Measurements from ENCODE around the gene OTUD5. TPM values are rescaled to one million over a fixed set of nuclear protein-coding genes. Genes with fewer than 3 reads are reported as not detected.
A peak's percentile ranks its signal among the peaks of the same experiment; 100 is the strongest.

The OTUD5 gene
- total RNA-seq, 1 experiment from 2014 or later: 27.8 TPM

DNA sequence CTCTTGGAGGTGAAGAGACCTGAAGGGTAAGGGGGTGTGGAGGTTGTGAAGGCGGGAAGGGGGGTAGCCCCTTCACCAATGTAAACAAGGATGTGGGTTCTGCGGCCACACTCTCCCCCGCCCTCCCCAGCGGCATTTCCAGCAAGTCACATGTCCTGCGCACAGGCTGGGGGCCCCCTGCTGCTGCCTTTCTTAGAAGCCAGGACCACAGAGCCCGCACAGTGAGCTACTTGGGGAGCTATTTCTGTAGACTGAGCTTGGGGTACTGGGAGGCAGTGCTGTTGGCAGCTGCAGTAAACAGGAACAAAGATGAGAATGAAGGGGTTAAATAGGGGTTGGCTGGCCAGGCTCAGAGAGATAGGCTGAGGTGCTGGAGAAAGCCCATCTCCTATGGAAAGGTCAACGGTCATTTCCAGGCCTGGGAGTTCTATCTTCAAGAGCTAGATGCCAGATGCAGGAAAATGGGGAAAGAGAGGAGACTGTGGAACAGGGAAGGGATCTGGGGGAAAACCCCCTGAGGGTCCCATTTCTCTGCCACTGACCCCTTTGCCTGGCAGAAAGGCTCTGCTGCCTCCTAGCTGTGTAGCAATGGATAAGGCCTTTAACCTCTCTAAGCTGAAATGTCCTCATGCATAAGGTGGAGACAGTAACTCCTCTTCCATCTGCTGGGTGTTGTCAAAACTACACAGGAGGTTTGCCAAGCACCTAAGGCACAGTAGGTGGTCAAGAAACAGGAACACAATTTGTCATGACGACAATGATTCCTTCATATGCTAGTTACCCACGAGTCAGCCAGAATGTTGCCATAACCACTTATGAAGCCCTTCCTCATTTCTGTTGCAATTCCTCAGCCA lies 20.1 kb downstream of the OTUD5 start:
- DNase-seq (ENCODE audit: low read depth): no peak

DNA sequence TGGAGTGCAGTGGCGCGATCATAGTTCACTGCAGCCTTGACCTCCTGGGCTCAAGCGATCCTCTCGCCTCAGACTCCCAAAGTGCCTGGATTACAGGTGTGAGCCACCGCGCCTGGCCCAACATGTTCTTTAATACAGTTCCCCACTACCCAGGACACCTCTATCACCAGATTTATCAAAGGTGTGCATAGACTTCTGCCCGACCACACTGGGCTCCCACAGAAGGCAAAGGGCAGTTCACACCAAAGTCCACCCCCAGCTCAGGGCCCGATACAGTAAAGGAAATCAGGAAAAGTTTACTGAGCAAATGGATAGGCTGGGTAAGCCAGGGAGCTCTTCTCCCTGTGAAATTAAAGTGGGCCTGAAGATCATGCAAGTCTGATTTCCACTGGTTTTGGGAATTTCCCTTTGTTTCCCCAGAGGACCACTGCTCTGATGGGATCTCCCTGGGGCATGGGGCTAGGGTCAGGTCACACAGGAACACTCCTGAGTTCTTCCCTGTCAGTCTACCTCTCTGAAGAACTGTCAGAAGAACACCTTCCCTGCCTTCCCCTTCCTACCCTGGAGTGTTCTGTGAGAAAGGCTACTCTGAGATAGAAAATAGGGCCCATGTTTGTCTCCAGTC lies 20.9 kb downstream of the OTUD5 start:
- DNase-seq (ENCODE audit: low read depth): no peak

DNA sequence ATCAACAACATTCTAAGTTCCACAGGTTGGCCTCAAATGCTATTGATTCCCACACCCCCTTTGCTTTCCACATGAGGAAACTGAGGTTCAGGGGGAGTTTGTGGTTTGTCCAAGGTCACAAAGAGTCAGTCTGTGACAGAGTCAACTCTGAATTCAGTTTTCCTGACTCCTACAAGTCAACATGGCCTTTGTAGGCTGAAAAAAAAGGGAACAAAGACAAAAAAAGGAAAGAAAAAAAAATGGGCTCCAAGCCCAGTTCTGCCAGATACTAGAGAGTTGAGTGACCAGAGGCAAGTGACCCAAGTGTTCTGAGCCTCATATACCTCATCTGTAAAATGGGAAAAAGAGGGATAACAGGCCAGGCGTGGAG lies 22.1 kb downstream of the OTUD5 start:
- no peak for DNase-seq (ENCODE audit: low read depth)

DNA sequence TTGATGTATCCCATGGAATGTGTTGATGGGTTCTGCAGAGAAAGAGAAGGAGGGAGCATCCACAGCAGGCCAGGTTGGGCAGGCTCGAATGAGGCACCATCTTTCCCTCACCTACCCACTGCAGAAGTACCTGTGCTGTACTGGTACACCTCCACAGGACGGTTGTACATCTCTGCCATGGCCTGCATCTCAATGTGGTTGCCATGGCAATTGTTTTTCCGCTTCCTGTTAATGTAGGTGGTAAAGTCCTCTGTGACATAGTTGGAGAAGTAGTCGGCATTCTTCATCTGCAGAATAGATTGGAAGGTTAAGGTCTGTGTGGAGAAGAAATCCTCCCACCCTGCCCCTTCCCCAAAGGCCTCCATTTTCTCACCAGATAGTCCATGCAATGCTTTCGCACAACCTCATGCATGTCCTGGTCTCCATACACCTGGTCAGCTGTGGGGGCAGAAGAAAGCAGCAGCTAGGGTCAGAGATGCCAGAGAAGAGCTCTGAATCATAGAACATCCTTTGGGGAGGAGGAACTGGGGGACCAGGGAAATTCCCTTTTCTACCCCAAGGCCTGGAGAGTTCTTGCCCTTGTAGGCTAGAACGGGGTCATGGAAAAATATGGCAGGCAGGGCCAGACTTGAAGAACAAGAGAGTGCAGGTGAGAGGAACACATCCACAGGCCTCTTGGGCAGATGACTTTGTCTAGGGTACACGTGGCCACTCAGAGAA lies 22.7 kb downstream of the OTUD5 start:
- no peak for DNase-seq (ENCODE audit: low read depth)

DNA sequence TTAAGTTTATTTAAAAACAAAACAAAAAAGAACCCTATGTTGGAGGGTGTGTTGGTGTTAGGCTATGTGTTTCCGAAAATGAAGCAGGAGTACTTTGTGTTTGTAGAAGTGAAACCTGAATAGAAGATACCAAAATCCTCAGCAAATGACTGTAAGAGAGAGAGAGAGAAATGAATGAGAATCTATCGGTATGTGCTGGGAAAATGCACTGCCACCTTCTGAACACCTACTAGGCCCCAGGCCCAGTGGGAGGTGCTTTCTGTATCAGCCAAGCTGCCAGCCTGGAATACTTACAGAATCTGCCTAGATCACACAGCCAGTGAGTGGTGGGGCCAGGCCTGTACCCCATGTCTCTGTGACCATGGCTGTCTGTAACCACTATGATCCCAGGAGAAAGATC lies 23.6 kb downstream of the OTUD5 start:
- no peak for DNase-seq (ENCODE audit: low read depth)

DNA sequence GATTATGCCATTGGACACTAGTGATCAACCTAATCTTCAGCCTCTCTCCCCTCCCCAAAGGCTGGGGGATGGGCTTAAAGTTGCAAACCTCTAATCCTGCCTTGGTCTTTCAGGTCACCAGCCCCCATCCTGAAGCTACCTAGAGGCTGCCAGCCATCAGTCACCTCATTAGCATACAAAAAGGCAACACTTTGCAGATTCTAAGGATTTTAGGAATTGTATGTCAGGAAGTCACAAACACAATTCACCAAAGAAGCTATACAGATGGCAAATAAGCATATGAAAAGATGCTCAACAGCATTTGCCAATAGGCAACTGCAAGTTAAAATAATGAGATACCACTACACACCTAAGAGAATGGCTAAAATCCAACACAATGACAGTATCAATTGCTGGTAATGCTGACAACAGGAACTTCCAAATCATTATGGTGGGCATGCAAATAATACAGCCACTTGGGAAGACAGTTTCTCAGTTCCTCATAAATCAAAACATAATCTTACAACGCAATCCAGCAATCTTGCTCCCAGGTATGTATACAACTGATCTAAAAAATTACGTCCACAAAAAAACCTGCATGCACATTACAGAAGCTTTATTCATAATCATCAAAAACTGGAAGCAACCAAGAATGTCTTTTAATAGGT lies 29.5 kb downstream of the OTUD5 start:
- no peak for DNase-seq (ENCODE audit: low read depth)

DNA sequence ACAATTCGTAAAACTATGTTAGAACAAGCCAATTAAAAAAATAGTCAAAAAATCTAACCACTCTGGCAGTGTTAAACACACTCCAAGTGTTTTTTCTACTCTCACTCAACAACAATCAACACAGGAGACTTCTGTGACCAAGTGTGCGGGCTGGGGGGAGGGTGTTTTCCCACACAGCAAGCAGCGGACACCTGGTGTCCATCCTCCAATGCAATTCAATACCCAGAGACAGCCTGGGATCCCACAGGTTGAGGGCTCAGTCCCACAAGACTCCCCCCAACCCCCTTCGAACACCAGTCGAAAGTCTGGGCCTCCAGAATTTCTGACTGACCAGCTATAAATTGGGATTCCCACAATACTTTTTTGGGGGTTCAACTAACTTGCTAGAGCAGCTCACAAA lies 30.3 kb downstream of the OTUD5 start:
- DNase-seq (ENCODE audit: low read depth): no peak

DNA sequence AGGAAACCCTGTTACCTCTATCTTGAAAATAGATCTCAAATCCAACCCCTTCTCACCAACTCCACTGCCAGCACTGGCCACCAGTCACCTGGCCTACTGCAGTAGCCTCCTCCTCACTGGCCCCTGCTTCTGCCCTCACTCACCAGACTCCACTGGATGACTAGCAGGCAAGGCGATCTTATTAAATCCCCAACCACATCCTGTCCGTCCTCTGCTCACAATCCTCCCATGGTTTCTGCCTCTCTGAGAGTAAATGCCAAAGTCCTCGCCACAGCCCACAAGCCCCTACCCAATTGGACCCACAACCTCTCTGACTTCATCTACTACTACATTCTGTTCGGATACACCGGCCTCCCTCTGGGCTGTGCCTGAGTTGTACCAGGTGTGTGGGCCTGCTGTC lies 33.1 kb downstream of the OTUD5 start:
- DNase-seq (ENCODE audit: low read depth): no peak

DNA sequence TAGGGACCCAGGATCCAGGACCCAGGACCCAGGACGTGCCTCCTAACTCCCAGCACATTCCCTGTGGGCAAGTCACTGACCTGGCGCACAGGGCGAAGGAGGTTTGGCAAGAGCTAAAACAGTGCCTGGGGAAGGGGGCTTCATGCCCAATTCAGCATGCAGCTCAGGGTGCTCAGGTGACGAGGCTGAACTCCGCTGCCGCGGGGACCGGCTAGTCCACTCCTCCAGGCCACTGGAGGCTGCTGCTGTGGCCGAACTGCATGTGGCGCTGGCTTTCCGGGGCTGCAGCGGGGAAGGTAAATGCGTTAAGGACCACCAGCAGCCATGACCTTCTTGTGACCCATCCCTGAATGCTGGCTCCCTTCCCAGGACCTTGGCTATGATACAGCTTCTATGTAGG lies 33.6 kb downstream of the OTUD5 start:
- no peak for DNase-seq (ENCODE audit: low read depth)

DNA sequence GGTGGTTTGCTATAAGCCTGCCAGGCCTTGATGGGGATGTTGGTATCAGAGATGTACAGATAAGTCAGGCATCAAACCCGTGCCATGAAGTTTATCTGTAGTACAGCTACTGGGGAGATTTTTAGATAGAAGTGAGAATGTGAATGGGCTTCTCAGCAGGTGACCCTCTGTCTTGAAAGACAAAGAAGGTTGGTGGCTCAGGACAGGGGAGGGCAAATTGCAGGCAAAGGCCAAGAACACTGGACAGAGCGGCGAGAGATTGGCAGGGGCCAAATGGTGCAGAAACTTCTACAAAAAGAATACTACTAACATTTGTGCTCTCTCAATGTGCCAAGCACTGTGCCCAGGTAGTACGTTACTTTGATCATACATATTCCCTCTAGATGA lies 36.7 kb downstream of the OTUD5 start:
- DNase-seq (ENCODE audit: low read depth): no peak

DNA sequence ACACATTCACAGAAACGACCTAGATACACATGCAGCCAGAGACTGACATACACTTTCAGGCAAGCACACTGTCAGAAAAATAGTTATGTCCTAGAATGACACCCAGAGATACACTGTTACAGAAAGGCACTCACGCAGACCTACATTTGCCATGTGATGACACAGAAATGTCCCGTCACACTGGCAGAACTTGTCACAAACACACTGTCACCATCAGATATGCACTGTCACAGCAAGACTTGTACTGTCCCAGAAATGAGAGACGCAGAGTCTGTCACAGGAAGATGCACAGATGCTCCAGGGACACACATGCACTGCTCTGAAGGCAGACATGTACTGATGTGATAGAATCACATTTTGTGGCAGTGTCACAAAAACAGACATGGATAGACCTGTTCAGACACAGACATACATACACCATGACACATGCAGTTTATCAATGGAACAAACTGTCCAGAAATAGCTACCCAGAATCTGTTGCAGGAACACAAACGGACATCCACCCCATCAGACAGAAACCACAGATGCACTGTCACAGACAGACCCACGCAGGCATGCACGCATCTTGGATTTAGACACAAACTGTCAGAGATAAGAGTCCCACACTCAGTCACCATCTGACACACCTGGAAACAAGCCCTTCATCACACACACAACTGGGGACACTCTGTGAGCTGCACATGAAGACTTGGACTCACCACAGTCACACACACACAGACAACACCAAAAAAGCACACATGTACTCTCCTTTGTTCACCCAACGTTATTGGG lies 37.3 kb downstream of the OTUD5 start:
- DNase-seq (ENCODE audit: low read depth): no peak

DNA sequence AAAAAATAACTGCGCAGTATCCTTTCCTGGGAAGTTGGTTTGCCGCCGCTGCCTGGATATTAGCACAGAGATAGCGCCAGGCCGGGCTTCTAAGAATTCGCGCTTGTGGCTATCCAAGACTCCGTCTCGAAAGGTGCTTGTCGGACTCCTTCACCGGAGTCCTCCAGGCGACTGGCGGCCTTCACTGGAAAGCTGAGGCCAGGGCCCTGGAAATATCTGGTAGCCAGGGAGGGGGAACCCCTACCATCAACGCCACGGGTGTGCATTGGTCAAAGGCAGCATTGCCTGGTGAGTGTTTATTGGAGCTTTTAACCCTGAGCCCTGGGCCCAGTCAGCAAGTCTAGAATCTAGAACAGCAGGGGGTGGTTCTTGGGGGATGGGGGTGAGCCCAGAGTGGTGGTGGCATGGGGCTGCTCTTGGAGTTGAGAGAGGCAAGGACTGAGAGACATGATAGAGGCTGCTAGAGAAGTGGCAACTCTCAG lies 38.0 kb downstream of the OTUD5 start:
- peak; percentile 14 for DNase-seq (ENCODE audit: low read depth)

DNA sequence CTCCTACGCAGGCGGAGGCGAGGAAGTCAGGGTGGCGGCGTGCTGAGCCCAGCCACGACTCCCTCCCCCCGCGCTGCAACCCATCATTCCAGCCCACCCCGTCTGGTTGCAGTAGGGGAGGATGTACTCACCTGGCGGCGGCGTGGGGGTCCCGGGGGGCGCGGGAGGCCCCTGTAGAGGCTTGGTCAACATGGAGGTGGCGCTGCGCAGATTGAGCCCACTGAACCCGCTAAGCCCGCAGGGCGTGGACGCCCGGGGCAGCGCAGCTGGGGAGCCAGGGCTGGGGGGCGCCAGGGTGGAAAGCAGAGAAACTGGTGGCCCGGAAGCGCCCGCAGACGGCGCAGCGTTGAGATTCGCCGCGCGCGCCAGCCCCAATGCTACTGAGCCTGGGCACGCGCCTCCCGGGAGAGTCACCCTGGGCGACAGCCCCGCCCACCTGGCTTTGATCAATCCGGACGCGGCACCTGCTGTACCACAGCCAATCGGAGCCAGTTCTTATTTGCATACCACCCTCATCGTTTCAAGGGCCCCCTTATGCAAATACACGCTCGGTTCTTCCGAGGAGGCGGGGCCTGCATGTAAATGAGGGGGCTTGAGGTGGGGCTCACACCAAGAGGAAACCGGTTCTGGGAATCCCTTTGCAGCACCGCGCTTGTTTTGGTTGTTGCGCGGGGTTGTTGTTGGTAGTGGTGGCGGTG lies 38.6 kb downstream of the OTUD5 start, which contains the start of gene PIM2:
Gene PIM2, minus strand, starts transcription at position 382 of the 698 bp plus-strand sequence. Its CDS starts 190 bp downstream, at position 192.
- DNase-seq (ENCODE audit: low read depth): peak; percentile 80

DNA sequence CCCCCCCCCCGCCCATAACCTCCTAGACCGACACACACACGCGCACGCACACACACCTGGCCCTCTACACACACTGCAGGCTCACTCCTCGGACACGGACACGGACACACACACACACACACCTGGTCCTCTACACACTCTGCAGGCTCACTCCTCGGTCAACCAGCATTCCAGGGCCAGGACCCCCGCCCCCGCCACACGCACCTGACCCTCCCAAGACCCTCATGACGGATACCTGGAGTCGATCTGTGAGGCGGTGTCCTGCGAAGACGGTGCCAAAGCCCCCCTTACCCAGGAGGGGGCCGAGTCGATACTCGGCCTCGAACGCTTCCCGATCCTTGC lies 39.1 kb downstream of the OTUD5 start:
- DNase-seq (ENCODE audit: low read depth): no peak

DNA sequence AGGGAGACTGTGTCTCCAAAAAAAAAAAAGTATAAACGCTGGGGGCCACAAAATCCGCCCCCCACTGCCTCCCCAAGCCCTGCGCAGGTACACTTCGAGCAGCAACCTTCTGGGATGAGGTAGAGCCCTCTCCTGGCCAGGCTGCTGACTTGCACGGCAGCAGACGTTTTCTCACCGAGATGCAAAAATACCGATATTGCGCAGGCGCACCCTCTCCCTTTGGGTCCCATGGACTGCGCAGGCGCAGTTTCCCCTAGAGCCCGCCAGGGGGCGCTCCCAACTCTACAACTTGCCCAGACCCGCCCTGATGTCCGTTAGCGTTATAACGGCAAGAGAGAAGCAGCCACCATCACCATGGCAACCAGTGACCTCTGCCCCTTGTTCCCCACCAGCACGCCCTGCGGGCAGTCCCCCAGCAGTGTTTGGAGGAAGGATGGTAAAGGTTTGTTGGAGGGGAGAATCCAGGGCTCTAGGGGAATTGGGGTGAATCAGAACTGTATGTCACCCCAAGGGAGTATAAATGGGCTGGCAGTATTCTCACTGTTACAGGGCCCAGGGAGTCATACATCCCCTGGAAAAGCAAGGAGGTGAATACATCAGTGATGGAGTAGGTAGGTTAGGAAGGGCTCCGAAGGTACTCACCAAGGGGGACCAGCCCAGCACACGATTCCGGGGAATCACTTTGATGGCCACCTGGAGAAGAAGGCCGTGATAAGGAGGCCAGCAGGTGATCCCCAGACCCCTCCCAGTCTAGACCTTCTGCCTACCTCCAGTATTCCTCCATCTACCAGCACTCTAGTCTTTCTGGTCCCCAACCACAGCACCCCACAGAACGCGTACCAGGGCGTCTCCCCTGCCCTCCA lies 40.0 kb downstream of the OTUD5 start:
- peak; percentile 88 for DNase-seq (ENCODE audit: low read depth)

DNA sequence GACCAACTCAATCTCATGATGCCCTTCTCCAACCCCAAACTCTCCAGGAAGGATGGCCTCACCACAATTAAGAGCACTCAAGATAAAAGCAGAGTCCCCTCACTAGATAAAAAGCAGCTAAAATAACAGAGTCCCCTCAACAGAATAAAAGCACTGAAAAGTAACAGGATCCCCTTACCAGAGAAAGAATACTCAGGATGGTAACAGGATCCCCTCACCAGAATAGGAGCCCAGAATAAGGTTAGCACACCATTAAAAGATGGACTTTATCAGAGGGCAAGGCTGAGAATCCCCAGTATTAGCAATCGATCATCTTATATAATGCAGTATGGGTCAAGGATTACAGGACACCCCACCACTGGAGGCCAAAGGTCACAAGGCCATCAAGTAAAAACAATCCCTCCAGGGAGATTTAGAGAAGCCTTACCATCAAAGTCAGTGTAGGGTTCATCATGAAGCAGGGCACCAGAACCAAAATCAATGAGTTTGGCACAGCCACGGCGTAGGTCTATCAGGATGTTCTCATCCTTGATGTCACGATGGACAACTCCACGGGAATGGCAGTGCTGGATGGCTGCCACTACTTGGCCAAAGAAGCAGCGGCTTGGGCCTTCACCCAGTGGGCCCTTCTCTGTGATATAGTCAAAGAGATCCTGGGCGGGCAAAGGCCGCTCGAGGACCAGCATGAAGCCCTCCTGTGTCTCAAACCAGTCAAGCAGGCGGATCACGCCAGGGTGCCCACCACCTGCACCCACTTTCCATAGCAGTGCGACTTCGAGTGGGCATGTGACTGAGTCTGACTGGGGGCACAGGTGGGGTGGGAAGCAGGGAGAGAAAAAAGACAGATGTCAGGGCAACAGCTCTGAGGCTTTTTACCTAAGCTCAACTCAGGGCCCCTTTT lies 42.6 kb downstream of the OTUD5 start:
- DNase-seq (ENCODE audit: low read depth): no peak

DNA sequence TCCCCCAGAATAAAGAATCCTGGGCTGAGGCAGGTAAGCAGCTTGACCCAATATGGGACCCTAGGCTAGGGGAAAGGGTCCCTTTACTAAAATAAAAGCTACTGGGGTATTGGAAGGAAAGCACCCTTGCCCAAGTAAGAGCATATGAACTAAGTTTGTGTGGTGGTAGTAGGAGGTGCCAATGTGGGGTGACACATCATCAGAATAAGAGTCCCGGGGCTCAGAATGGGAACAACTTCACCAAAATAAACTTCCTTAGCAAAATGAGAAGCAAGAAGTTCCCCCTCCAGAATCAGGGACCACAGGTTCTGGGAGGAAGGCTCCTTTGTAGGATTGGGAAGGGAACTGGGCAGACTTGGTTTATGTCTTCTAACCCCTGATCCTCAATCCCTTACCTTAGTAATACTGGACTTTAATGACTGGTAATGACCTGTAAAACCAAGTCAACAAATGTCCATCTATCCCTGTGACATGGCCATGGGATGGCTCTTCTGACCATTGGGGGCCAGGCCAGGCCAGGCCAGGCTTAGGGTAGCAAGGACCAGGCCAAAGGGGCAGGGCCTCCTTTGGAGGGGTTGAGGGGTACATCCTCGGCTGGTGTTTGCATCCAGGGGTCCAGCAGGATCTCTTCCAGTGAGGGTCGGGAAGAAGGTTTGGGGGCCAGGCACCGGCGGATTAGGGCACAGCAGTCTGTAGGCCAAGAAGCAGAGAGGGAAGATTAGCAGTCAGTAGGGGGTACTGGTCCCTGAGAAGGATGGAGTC lies 43.6 kb downstream of the OTUD5 start:
- no peak for DNase-seq (ENCODE audit: low read depth)

All from LHCN-M2 (cell line).